Stomach (tissue), 4 donors: Measurements from ENCODE around the gene OR4K2.

Experiments used
- POLR2AphosphoS5 ChIP-seq, 3 donors: sonication (generic); formaldehyde crosslinking; IDR thresholded peaks; one replicate each; pipeline ENCODE4 v1.6.1; 2016; ENCODE audit warnings: antibody characterized with exemption in 3 of 3
- TF ChIP-seq, protein P1 (sequence below), 7 experiments: fragments of 450-650 bp in 4 of 7; fragments of 200-600 bp in 3 of 7; sonication (generic) in 3 of 7; IDR thresholded peaks; one replicate each; pipeline ENCODE4 v1.5.1; 2016 to 2019; ENCODE audit warnings: antibody characterized with exemption in 7 of 7, control low read depth in 2 of 7, mild to moderate bottlenecking in 1 of 7

DNA sequence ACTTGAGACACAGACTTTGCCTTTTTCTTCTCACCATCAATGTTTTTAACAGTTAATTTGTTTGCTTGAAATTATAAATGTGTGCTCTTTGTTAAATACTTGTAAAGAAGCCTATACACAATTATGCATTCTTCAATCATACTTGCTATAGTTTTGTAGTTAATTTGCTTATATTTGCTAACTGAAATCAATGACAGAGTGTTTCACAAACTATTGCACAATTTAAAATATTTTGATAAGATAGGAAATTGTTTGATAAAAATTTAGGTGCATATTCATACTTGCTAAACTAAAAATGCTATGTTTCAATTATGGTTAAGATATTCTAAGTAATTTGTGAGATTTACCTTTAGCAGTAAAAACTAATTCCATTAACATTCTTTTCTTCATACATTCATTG lies 31.7 kb downstream of the OR4K2 start:
- TF ChIP-seq, protein P1, sequence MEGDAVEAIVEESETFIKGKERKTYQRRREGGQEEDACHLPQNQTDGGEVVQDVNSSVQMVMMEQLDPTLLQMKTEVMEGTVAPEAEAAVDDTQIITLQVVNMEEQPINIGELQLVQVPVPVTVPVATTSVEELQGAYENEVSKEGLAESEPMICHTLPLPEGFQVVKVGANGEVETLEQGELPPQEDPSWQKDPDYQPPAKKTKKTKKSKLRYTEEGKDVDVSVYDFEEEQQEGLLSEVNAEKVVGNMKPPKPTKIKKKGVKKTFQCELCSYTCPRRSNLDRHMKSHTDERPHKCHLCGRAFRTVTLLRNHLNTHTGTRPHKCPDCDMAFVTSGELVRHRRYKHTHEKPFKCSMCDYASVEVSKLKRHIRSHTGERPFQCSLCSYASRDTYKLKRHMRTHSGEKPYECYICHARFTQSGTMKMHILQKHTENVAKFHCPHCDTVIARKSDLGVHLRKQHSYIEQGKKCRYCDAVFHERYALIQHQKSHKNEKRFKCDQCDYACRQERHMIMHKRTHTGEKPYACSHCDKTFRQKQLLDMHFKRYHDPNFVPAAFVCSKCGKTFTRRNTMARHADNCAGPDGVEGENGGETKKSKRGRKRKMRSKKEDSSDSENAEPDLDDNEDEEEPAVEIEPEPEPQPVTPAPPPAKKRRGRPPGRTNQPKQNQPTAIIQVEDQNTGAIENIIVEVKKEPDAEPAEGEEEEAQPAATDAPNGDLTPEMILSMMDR (IDR thresholded peaks at IDR 0.05) = no peak
- no peak for TF ChIP-seq POLR2AphosphoS5 (IDR thresholded peaks at IDR 0.05)
